GM21526 (cell line): ENCODE results near the gene ADAMTS17.

ENCODE experiments used
- ATAC-seq: cut with Tn5 transposase; IDR thresholded peaks from one replicate; pipeline ENCODE4 v1.9.1; 2021; ENCODE audit warnings: moderate library complexity; ENCODE audit not compliant: unreplicated experiment, low FRiP score

ADAMTS17 gene

GRCh38 chr15:100034191-100034590 is 307.6 kb downstream of the ADAMTS17 start:
- no peak for ATAC-seq

- no peak for ATAC-seq
Observed at GRCh38 chr15:100033140-100033857, 308.5 kb downstream of the ADAMTS17 start.

DNA sequence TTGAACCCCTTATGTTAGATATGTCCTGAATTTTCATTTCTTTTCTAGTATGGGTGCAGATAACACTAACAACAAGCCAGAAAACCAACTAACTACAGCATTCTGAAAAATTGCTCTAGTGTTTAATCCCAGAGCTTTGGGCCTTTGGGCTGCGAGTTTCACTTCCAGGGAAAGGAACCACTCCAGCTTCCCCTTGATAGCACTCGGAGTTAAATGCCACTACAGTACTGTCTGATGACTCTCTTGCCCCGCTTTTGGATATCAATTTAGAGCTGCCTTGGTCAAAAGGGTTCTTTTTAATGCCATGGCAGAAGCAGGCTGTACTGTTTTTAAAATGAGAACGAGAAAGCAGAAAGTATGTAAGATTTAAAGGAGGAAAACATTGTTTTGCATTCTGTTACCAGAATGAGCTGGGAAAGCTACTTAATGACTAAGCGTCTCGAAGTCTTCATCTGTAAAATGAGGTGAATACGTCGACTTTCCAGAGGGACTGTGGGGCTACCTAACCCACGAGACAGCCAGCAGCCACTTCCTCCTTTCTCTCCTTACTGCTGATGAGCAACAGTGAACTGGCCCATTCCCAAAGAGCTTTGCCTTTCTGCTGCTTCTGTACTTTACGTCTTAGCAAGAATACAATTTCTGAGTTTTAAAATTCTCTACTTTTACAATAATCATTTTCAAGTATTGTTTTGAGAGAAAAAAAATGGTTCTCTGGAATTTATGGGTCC is 309.3 kb downstream of the ADAMTS17 start:
- no peak for ATAC-seq

GRCh38 chr15:100031665-100032357 is 310.0 kb downstream of the ADAMTS17 start:
- ATAC-seq, result no peak

- ATAC-seq, result no peak
Observed at GRCh38 chr15:100030586-100031229, 311.1 kb downstream of the ADAMTS17 start.

- ATAC-seq, result no peak
Observed at GRCh38 chr15:100029868-100030479, 311.8 kb downstream of the ADAMTS17 start.

- ATAC-seq, result no peak
Observed at GRCh38 chr15:100029045-100029444, 312.7 kb downstream of the ADAMTS17 start.

DNA sequence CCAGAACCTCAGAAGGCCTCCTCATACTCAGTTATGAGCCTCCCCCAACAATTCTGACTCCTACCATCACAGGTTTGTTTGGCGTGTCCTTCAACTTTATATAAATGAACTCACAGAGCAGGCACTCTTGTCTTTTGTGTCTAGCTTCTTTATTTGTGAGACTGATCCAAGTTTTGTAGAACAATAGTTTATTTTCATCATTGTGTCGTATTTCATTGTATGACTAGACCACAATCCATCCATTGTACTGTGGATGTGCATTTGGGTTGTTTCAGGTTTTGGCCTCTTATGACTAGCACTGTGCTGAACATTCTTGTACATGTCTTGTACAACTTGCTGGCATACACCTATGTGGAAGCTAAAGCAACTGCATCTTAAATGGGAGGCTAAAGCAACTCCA is 315.7 kb downstream of the ADAMTS17 start:
- no peak for ATAC-seq

DNA sequence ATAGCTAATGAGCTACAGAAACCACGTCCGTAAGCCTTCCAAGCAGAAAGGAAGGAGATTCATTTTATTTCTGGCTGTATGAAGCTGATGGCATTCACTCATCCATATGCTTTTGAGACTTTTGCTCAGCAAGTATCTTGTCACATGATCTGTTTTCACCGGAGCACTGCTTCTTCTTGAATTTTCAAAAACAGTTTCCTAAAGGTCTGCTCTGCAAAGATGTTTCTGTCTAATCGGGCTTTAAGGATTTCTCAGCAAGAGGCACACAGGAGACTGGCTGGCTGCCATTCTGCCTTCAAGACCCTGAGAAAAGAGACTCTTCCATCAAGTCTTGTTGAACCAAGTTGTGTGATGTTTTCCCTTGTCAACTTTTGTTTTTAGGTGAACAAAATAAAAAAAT is 319.0 kb downstream of the ADAMTS17 start:
- no peak for ATAC-seq

DNA sequence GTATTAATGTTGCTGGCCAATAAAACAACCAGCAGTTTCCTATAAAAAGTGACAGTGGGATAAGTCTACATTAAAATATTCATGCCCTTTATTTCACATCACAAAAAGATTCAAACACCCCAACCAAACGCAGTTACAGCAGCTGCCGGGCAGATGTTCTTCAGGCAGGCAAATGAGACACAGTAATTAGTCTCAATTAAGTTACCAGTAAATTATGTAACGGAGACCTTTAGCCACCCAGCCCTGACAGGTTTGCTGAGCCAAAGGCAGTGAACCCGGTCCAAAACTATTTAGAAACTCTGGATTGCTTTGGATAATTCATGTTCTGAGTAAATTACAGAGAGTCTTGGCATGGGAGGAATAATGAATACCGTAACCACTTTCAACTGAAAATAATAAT is 319.4 kb downstream of the ADAMTS17 start:
- ATAC-seq, result no peak

- no peak for ATAC-seq
Observed at GRCh38 chr15:100021653-100022052, 320.1 kb downstream of the ADAMTS17 start.

DNA sequence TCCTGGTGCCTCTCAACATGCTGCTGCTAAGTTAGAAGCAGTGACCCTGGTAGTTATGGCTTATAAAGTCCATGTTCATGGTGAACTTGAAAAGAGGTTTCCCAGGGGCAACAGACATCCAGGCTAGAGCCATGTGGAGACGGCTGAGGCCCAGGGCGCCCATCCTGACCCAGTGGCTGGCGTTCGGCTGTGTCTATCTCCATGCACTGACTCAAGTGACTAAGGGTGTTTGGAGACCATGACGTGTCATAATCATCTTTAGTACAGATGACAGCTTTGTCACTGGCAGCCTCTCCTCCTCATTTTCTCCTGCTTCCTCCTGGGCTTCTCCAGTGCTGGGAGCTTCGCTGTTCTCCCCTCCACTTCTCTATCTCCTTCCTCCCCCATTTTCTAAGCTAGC is 321.2 kb downstream of the ADAMTS17 start:
- no peak for ATAC-seq

GRCh38 chr15:100020189-100020588 is 321.6 kb downstream of the ADAMTS17 start:
- no peak for ATAC-seq

GRCh38 chr15:100019601-100020000 is 322.2 kb downstream of the ADAMTS17 start:
- ATAC-seq, result no peak

DNA sequence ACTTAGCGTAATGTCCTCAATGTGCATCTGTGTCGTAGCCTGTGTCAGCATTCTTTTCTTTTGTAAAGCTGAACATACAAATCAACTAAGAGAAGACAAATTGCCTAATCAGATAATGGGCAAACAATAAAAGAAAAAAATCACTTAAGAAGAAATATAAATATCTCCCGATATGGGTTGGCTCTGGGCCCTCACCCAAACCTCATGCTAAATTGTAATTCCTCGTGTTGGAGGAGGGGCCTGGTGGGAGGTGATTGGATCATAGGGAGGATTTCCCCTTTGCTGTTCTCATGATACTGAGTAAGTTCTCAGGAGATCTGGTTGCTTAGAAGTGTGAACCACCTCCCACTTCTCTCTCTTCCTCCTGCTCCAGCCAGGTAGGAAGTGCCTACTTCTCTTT is 323.6 kb downstream of the ADAMTS17 start:
- ATAC-seq, result no peak

DNA sequence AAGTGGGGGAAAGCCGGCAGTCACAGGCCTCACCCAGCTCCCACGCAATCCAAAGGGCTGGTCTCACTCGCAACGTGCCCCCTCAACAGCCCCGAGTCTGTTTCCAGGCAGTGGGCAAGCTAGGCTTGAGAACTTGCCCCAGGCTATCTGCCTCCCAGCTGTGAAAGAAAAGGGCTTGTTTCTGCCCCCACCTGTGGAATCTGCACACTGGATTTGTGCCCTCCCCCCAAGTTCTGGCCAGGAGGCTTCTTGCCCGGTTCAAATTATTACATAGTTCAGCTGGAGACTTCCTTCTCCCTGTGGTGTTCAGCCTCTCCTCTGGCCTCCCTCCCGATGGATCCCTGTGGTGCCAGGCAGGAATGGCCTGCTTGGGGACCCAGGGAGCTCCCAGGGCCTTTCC is 324.6 kb downstream of the ADAMTS17 start:
- no peak for ATAC-seq

DNA sequence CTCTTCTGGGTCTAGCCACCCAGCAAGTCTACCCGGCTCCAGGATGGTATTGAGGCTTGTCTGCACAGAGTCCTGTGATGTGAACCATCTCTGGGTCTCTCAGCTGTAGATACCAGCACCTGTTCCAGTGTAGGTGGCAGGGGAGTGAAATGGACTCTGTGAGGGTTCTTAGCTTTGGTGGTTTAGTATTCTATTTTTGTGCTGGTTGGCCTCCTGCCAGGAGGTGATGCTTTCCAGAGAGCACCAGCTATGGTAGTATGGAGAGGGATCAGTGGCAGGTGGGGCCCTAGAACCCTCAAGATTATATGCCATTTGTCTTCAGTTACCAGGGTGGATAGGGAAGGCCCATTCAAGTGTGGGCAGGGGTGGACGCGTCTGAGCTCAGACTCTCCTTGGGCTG is 325.1 kb downstream of the ADAMTS17 start:
- no peak for ATAC-seq

DNA sequence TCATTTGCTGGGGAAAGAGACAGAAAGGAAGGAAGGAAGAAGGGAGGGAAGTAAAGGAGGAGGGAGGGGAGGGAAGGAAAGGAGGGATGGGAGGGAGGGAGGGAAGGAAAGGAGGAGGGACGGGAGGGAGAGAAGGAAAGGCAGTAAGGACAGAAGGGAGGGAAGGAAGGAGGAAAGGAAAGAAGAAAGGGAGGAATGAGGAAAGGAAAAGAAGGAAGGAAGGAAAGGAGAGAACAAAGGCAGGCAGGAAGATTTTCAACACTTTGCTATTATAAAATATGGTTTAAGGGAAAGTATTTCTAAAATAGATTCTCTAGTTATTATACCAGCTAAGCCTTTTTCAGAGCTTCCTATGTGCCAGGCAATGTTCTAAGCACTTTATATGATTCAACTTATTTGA is 330.5 kb downstream of the ADAMTS17 start:
- no peak for ATAC-seq

GRCh38 chr15:100009372-100009771 is 332.4 kb downstream of the ADAMTS17 start:
- no peak for ATAC-seq

- no peak for ATAC-seq
Observed at GRCh38 chr15:100008258-100008657, 333.5 kb downstream of the ADAMTS17 start.

GRCh38 chr15:100007609-100008008 is 334.2 kb downstream of the ADAMTS17 start:
- ATAC-seq, result no peak
